Vein endothelial cell (primary cell): ENCODE data around the gene NRTN. TPM values are rescaled to one million over a fixed set of nuclear protein-coding genes. Genes with fewer than 3 reads are reported as not detected.

Experiments
- total RNA-seq: library from RNA; depleted of rRNA; stranded (reverse); fragments of >200 nt; gene quantifications from 2 replicates; pipeline ENCODE4 v1.2.3, GENCODE V29; 2012

NRTN gene, protein sequence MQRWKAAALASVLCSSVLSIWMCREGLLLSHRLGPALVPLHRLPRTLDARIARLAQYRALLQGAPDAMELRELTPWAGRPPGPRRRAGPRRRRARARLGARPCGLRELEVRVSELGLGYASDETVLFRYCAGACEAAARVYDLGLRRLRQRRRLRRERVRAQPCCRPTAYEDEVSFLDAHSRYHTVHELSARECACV
- not detected in 2 replicates for total RNA-seq

DNA sequence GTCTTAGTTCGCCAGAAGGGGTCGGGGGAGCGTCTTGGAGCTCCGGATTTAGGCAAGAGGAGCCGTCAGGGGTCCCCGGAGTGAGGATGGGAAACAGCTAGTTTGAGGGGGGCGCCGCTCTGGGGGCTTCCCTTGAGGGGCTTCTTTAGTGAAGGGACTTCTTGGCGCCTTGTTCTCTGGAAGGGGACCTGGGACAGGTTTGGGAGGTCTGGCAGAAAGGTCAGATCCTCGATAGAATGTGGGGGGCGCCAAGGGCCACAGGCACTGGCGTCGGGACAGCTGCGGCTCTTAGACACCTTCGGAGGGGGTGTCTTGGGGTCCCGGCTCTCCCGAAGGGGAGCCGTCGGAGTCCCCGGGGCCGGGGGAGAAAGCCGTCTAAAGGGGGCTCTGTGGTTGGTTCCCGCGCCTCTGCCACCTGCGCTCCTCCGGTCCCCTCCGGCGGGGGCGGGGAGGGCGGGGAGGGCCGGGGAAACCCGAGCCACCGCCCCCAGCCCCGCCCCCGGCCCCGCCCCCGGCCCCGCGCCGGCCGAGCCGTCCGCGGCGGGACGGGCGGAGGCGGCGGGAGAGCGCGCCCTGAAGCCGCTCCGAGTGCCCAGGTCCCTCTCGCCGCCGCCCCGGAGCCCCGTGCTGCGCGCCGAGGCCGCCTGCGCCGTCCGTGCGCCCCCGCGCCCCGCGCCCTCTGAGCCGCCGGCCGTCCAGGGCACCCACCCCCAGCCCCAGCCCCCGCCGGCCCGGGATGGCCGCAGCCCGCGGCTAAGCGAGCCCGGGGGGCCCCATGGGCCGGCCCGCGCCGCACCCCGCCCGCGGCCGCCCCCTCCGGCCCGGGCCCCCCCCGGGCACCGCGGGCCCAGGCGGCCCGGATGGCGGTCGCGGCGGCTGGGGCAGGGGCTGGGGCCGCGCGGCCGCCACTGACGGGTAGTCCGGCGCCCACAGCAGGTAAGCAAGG lies at the start of gene NRTN:
Gene NRTN, plus strand, starts transcription at position 552 of the 946 bp plus-strand sequence. CDS start 19,099 bp downstream, outside the sequence.

DNA sequence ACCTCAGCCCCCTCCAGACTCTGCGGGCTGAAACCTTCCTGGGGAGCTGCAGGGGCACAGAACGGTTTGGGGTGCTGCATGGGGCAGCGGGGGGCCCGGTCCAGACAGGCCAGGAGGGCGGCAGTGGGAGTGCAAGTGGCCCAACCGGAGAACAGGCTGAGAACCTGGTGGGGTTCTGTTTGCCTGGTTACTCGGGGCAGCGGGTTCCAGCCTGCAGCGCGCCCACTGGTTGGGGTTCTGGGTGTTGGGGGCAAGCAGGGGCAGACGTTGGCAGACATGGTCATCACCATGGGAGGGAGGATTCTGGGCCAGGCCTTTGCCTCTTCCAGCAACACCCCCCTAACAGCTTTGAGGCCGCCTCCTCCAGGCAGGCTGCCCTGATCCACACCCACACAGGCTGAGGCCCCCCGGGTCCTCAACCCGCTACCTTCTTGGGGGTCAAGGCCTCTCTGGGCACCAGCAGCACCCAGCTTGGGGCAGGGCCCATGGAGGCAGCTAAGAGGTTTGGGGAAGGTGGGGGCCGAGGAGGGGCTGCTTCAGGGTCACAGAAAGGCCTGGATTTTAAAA lies 20.2 kb upstream of the NRTN start, which contains the start of gene PRR22:
Gene PRR22, minus strand, starts transcription at position 166 of the 567 bp plus-strand sequence. Its CDS starts 86 bp downstream, at position 80.

DNA sequence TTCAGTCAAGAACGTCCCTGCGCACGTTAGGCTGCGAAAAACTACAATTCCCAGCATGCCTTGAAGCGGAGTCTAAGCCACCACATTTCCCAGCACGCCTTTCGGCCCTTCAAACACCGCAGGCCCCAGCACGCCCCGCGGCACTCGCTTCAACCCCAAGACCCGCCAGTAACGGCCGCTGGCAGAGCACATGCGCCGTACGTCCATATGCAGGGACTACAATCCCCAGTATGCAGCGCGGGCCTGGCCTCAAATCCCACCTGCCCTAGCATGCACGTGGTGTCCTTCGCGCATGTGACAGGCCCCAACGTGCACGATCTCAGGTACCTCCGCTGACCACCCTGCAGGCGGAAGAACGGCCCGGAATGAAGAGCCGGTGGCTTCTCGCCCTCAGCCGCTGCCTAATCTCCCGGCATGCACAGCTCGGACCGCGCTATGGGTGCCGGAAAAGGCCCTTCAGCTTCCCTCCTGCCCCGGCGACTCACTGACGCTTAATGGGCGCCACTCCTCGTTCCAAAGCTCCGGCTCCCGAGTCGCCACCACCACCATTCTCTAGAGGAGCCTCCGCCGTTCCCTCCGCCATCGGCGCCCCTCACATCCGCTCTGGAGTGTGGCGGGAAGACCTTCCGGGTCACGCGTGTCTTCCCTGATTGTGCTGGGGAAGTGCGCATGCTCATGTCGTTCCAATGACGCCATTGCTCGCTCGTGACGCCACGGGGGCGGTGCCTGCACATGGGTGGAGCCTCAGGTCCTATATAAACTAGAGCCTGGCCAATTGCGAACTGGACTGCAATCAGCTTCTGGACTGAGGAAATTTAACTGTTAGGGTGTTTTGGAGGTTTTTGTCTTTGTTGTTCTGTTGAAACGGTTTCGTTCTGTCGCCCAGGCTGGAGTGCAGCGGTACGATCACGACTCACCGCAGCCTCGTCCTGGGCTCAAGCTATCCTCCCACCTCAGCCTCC lies 14.0 kb upstream of the NRTN start, which contains the start of gene DUS3L:
Gene DUS3L, minus strand, starts transcription at position 605 of the 962 bp plus-strand sequence. Its CDS starts 22 bp downstream, at position 583.

DNA sequence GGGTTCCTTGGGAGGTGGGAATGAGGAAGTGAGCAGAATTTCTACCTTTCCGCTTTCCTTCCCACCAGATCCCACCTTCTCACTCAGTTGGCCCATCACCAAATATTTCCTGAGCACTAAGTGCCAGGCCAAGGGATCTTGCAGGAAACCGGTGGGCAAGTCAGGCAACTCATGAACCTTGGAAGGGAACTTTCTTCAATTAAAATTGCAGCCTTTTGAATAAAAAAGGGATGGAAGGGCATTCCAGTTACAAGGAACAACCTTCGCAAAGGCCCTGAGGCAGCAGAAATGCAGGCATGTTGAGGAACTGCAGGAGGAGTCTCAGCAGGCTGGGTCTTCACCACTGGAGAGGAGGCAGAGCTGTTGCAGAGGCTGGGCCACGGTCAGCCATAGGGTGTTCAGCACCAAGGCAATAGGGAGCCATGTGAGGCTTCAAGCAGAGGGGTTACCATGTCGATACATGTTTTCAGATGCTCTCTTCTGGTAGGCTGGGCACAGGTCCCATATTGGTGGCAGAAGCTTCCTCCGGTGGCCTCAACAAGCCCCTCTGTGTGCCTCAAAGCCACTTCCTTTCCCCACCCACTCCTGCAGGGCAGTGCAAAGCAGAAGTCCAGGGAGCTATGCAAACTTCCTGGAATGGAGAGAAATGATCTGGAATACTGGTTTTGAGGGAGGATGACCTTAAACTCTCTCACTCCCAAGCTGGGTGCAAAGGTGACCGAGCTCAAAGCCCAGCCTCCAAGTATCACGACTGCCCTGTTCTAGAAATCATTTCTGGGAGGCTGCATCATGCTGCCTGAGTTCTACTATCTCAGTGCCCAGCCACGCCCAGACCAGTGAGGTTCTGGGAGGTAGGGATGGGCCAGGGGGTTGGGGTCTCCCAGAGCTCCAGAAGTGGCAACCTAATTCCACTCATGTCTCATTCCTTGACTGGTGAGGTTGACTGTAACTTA lies 34.5 kb downstream of the NRTN start, which contains the start of gene FUT6:
Gene FUT6, minus strand, starts transcription at position 638 of the 953 bp plus-strand sequence. CDS start 7,135 bp downstream, outside the sequence.

DNA sequence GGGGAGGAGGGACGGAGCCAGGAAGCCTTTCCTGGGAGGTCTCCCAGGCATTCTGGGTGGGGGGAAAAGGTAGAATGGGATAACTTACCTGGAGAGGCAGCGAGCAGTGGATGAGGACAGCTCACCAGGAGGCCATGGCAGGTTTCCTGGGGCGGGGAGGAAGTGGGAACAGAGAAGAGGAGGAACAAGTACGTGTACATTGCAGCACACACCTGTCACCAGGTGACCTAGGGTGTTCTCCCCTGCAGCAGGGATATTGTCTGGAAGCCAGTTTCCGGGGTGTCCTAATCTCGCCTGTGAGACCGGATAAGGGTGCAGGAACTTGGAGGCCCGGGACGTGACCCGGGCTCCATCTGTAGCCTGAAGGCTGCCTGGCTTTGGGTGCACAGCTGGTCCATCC lies 46.4 kb downstream of the NRTN start, which contains the start of gene FUT3:
Gene FUT3, minus strand, starts transcription at position 148 of the 400 bp plus-strand sequence.

Other genes starting within 250 kb of the NRTN start
- 0.29 TPM in 1 of 2 replicates, not detected in the other for gene TINCR, start 237.1 kb upstream of the NRTN start, total RNA-seq
- 32.0 and 48.5 TPM in 2 replicates for gene SAFB2, start 182.3 kb upstream of the NRTN start, total RNA-seq
- gene SAFB, start 182.0 kb upstream of the NRTN start, total RNA-seq = 45.4 and 51.1 TPM in 2 replicates
- gene MICOS13, start 124.6 kb upstream of the NRTN start, total RNA-seq = 26.4 and 31.4 TPM in 2 replicates
- gene HSD11B1L, start 124.0 kb upstream of the NRTN start, total RNA-seq = 6.6 and 12.1 TPM in 2 replicates
- gene RPL36, start 114.8 kb upstream of the NRTN start, total RNA-seq = 286 and 384 TPM in 2 replicates
- 67.2 and 71.9 TPM in 2 replicates for gene LONP1, start 84.9 kb upstream of the NRTN start, total RNA-seq
- gene CATSPERD, start 84.4 kb upstream of the NRTN start, total RNA-seq = not detected in 2 replicates
- 0.57 and 0.65 TPM in 2 replicates for gene PRR22, start 20.3 kb upstream of the NRTN start, total RNA-seq
- gene DUS3L, start 13.9 kb upstream of the NRTN start, total RNA-seq = 32.0 and 37.2 TPM in 2 replicates
- gene FUT6, start 34.6 kb downstream of the NRTN start, total RNA-seq = not detected in 2 replicates
- not detected in 2 replicates for gene FUT3, start 46.4 kb downstream of the NRTN start, total RNA-seq
- not detected in 2 replicates for gene FUT5, start 65.5 kb downstream of the NRTN start, total RNA-seq
- gene NDUFA11, start 98.7 kb downstream of the NRTN start, total RNA-seq = 321 and 385 TPM in 2 replicates
- 6.9 and 9.1 TPM in 2 replicates for gene VMAC, start 99.8 kb downstream of the NRTN start, total RNA-seq
- gene CAPS, start 109.2 kb downstream of the NRTN start, total RNA-seq = 2.3 and 2.5 TPM in 2 replicates
- gene RANBP3, start 173.1 kb downstream of the NRTN start, total RNA-seq = 59.7 and 59.8 TPM in 2 replicates